HuH-7.5 (cell line): Measurements from ENCODE around the gene EFHD1.
"Not testable (repeated sequence)": the region's sequence is repeated elsewhere in the genome, so short reads cannot be mapped to it uniquely, and the experiment has no call there.

Experiments
- DNase-seq: peaks from one replicate; pipeline ENCODE4 v3.0.0; 2011; ENCODE audit warnings: low spot score

Gene EFHD1

GRCh38 chr2:232621186-232621585 is 12.2 kb upstream of the EFHD1 start:
- no peak for DNase-seq

DNA sequence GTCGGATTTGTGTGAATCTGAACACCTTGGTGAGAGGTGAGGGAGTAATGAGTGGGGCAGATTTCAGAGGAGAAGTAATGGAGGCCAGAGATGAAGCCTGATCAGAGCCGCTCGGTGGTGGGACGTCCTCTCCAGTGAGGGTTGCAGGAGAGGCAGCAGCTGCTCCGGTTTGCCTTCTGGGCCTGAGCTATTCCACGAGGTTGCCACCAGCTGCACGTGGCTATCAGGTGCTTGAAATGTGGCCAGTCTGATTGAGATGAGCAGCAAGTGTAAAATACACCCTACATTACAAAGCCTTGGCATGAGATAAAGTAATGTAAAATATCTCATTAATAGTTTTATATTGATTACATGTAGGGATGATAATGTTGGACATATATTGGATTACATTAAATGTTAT is 10.8 kb upstream of the EFHD1 start:
- no peak for DNase-seq

DNA sequence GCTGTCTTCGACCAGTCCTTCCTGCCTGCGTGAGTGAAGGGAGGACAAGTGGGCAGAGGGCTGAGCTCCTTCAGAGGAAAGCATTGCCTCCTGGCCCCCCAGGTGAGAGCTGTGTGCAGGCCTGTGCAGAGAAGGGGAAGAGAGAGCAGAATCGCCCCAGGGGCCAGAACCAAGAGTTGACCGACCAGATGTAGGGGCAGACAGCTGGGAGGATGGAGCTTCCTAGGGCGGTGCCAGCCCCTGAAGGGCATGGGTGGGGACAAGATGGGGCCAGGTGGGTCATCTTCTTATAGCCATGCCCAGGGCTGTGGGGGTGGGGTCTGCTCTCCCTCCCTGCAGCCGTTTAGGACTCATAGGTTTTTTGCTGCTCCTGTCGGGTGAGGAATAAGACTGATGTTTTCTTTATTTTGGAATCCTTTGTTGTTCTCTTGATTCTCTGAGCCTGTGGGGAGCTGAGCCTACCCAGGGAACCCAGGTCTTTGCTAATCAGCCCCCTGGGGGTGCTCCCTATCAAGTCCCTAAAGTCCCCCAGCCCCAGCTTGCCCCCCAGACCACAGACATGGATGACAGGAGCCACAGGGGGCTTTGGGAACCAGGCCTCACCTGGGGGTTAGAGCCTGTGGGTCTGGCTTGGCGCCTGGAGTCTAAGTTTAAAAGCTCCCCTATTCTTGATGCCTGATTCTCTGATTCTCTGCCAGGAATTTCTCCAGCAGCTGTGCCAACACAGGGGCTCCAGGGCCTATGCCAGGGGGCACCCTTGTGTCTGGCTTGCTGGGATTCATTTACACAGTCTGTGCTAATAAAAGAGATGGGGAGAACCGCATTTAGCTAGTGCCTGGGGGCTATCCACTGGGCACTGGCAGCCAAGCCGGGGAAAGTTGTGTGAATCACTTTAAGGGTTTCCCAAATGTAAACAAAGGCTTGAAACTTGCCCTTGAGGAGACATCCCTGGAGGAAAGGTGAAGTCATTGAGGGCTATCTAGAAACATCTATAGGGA is 9.3 kb upstream of the EFHD1 start:
- DNase-seq = no peak

- DNase-seq = no peak
These were observed 6.8 kb upstream of the EFHD1 start for GRCh38 chr2:232626584-232626983.

GRCh38 chr2:232628466-232629128 is 4.8 kb upstream of the EFHD1 start:
- DNase-seq = no peak

GRCh38 chr2:232629129-232629475 is 4.3 kb upstream of the EFHD1 start:
- DNase-seq = no peak

GRCh38 chr2:232632229-232632903 is 1.0 kb upstream of the EFHD1 start:
- peak; percentile 38 for DNase-seq

GRCh38 chr2:232632904-232633412 is 446 bp upstream of the EFHD1 start:
- peak; percentile 40 for DNase-seq

- no peak for DNase-seq
These were observed 1.1 kb downstream of the EFHD1 start for GRCh38 chr2:232634206-232635150.

DNA sequence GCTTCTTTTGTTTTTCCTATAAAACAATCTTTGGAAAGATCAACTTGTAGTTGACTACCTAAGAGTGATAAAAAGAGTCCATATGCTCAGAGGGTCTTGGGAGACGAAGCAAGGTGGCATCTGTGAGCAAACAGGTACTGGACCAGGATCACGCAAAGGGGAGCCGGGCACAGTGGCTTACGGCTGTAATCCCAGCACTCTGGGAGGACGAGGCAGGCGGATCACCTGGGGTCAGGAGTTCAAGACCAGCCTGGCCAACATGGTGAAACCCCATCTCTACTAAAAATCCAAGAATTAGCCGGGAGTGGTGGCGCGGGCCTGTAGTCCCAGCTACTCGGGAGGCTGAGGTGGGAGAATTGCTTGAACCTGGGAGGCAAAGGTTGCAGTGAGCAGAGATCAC is 2.0 kb downstream of the EFHD1 start:
- DNase-seq = not testable (repeated sequence)

GRCh38 chr2:232635820-232636219 is 2.4 kb downstream of the EFHD1 start:
- DNase-seq = no peak

DNA sequence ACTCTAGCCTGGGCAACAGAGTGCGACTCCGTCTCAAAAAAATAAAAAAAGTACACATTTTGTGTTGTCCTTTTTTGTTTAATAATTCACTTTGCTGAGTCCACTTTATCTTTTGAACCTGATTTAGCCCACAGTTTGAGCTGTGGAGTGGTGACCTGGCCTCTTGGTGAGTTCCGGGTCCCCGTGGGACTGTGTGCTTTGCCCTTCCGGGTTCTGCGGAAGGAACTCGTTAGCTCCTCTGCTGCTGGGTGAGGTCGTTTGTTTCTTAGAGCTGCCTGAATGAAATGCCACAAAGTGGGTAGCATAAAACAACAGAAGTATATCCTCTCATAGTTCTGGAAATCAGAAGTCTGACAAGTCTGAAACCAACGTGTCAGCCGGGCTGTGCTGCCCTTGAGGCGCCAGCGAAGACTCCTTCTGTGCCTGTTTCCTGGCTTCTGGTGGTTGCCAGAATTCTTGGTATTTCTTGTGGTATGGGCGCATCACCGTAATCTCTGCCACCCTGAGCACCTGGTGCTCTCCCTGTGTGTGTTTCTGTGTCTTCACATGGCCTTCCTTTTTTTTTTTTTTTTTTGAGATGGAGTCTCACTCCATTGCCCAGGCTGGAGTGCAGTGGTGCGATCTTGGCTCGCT is 3.5 kb downstream of the EFHD1 start:
- no peak for DNase-seq

DNA sequence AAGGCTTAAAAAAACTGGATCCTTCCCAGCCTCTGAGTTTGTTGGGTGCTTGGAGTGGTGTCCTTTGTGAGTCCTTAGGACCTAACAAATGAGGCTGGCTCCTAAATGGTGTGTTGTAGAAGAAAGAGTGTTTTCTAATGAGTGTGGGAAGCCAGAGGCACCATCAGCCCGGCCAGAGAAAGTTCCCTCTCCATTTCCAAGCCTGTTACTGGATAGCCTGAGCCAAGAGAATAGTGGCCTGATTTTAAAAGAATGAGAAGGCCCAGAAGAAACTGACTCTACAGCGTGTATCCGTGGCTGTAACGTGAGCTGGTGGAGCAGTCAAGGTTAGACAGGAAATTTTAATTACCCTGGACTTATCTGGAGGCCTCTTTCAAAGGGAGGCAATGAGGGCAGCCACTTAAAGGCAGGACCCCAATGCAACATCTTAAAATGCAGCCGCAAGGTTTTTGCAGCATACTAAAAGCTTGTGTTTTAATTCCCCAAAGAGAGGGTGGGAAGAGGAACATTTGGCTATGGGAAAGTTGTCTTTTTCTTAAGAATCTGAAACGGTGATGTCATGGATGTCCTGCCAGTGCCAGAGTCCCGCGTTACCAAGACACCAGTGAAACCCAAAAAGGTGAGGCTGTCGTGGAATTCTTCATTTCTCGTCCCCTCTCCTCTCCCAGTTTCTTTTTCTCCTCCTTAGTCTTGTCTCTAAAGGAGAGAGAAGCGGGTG is 4.6 kb downstream of the EFHD1 start:
- no peak for DNase-seq

- DNase-seq = no peak
These were observed 7.9 kb downstream of the EFHD1 start for GRCh38 chr2:232641153-232641848.

GRCh38 chr2:232643147-232643425 is 9.7 kb downstream of the EFHD1 start:
- no peak for DNase-seq

DNA sequence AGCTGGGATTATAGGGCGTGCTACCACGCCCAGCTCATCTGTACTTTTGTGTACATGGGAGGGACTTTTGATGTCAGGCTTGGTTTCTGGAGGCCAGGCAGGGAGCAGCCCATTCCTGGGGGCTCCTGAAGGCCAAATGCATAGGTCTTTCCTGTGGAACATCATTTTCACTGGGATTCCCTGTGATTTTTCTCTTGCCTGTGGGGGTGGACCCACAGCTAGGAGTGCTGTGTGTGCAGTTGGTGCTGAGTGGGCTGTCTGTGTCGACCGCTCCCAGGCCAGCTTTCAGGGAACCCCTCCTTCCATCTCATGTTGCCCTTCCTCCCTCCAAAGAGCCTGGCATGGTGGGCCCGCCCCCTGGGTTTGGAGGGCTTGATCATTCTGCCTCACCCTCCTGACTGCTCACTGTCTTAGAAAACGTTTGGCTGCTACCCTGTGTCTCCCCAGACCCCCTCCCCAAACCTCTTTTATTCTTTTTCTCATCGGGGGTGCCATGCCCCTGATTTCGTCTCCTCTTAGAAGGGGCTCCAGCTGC is 10.5 kb downstream of the EFHD1 start:
- no peak for DNase-seq

DNA sequence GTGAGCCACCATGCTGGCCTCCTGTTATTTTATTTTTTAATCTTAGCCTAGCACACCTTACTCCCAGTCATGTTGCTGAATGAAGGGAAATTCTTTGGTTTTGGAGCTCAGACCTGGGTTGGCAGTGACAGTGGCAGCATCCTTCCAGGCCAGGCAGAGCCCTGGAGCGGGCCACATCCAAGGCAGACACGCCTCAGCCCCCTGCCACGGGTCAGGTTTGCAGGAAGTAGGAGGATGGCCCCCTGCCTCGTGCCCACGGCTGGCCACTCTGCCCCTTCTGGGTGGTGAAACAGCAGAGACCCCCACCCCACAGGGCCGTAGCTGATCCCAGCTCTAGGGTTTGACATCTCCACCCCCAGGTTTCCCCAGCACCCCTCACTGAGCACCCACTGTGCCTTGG is 11.7 kb downstream of the EFHD1 start:
- no peak for DNase-seq

- DNase-seq = no peak
These were observed 13.3 kb downstream of the EFHD1 start for GRCh38 chr2:232646726-232647125.

- DNase-seq = no peak
These were observed 13.9 kb downstream of the EFHD1 start for GRCh38 chr2:232647261-232647660.

- no peak for DNase-seq
These were observed 15.6 kb downstream of the EFHD1 start for GRCh38 chr2:232649033-232649432.
